Bronchial epithelial cell (primary cell): ENCODE results near the gene MCTP1. TPM values are rescaled to one million over a fixed set of nuclear protein-coding genes. Genes with fewer than 3 reads are reported as not detected.

Experiments used
- DNase-seq: peaks from one replicate; pipeline ENCODE4 v3.0.0-alpha.2; 2010; ENCODE audit warnings: low read depth
- FAIRE-seq: peaks from 2 replicates; lab custom pipeline; 2011; peaks lifted over from hg19 to GRCh38; lab: Jason Lieb, UNC
- H3K27me3 ChIP-seq: 2 replicates; pipeline ENCODE4 v1.5.1; 2011; ENCODE audit warnings: low read length; ENCODE audit not compliant: control insufficient read depth, insufficient read depth
- H3K36me3 ChIP-seq: 2 replicates; pipeline ENCODE4 v1.5.1; 2011; ENCODE audit warnings: low read length; ENCODE audit not compliant: control insufficient read depth, insufficient read depth
- H3K4me3 ChIP-seq: 2 replicates; pipeline ENCODE4 v1.5.1; 2011; ENCODE audit warnings: mild to moderate bottlenecking, low read depth, low read length, control low read depth
- CTCF ChIP-seq: IDR thresholded peaks from 2 replicates; pipeline ENCODE4 v1.5.1; 2011; ENCODE audit warnings: mild to moderate bottlenecking, moderate library complexity, low read length, control low read depth, inconsistent platforms; ENCODE audit not compliant: insufficient read depth, severe bottlenecking
- total RNA-seq: library from RNA; depleted of rRNA; stranded (reverse); fragments of >200 nt; gene quantifications from 2 replicates; pipeline ENCODE4 v1.2.1, GENCODE V29; 2014

MCTP1 gene
- 17.9 and 26.0 TPM in 2 replicates for total RNA-seq

- TF ChIP-seq CTCF: no peak
- DNase-seq (no peak), FAIRE-seq (no peak)
- peaks cover 21% of the 10 kb centered on the region for H3K27me3 ChIP-seq
- no peaks in the 10 kb centered on the region for H3K36me3 ChIP-seq
- peak within 1 kb of the TSS; percentile 39 for H3K4me3 ChIP-seq
Measured at GRCh38 chr5:95284572-95285408, at the start of gene MCTP1. MCTP1 (minus strand) TSS chr5:95285094.

GRCh38 chr5:95332158-95332557, 47.3 kb upstream of the MCTP1 start:
- FAIRE-seq (no peak), DNase-seq (no peak)
- TF ChIP-seq CTCF: no peak
- Histone ChIP-seq H3K27me3 (no peaks in the 10 kb centered on the region), H3K4me3 (no peak overlapping the region), H3K36me3 (no peaks in the 10 kb centered on the region)

- Histone ChIP-seq H3K36me3 (no peaks in the 10 kb centered on the region), H3K4me3 (no peak overlapping the region), H3K27me3 (no peaks in the 10 kb centered on the region)
- no peak for TF ChIP-seq CTCF
- FAIRE-seq (no peak), DNase-seq (no peak)
Measured at GRCh38 chr5:95331358-95331757, 46.5 kb upstream of the MCTP1 start.

GRCh38 chr5:95327211-95327610, 42.3 kb upstream of the MCTP1 start:
- no peaks in the 10 kb centered on the region for H3K36me3 ChIP-seq
- H3K27me3 ChIP-seq: no peaks in the 10 kb centered on the region
- H3K4me3 ChIP-seq: no peak overlapping the region
- FAIRE-seq (no peak), DNase-seq (peak; percentile 28)
- TF ChIP-seq CTCF: no peak

GRCh38 chr5:95317687-95318086, 32.8 kb upstream of the MCTP1 start:
- Histone ChIP-seq H3K4me3 (no peak overlapping the region), H3K36me3 (no peaks in the 10 kb centered on the region), H3K27me3 (no peaks in the 10 kb centered on the region)
- FAIRE-seq (no peak), DNase-seq (no peak)
- no peak for TF ChIP-seq CTCF
